HEK293 (cell line): Measurements from ENCODE around the gene FKBP10.
A peak's percentile ranks its signal among the peaks of the same experiment; 100 is the strongest.

Source experiments
- FEZF1 ChIP-seq: fragments of 450-650 bp; formaldehyde crosslinking; IDR thresholded peaks from 2 replicates; pipeline ENCODE4 v1.5.1; 2016; ENCODE audit warnings: missing biosample characterization, missing genetic modification characterization
- GLI4 ChIP-seq: fragments of 450-650 bp; formaldehyde crosslinking; IDR thresholded peaks from 2 replicates; pipeline ENCODE4 v1.5.1; 2016; ENCODE audit warnings: missing biosample characterization, missing genetic modification characterization
- KLF16 ChIP-seq: fragments of 450-650 bp; formaldehyde crosslinking; IDR thresholded peaks from 2 replicates; pipeline ENCODE4 v1.5.1; 2017; ENCODE audit warnings: missing biosample characterization, missing genetic modification characterization
- KLF7 ChIP-seq: fragments of 450-650 bp; formaldehyde crosslinking; IDR thresholded peaks from 2 replicates; pipeline ENCODE4 v1.5.1; 2016; ENCODE audit warnings: missing biosample characterization, missing genetic modification characterization, borderline replicate concordance
- SALL2 ChIP-seq: fragments of 450-650 bp; formaldehyde crosslinking; IDR thresholded peaks from 2 replicates; pipeline ENCODE4 v1.5.0; 2017; ENCODE audit warnings: missing biosample characterization, mild to moderate bottlenecking, missing genetic modification characterization, borderline replicate concordance
- SCRT1 ChIP-seq: fragments of 450-650 bp; formaldehyde crosslinking; IDR thresholded peaks from 2 replicates; pipeline ENCODE4 v1.5.1; 2016; ENCODE audit warnings: missing biosample characterization, missing genetic modification characterization, borderline replicate concordance
- ZBTB48 ChIP-seq: fragments of 450-650 bp; formaldehyde crosslinking; IDR thresholded peaks from 2 replicates; pipeline ENCODE4 v1.5.1; 2016; ENCODE audit warnings: missing biosample characterization, missing genetic modification characterization
- ZFHX2 ChIP-seq: fragments of 450-650 bp; formaldehyde crosslinking; conservative IDR thresholded peaks from 2 replicates; pipeline ENCODE4 v1.5.1; 2016; ENCODE audit warnings: missing biosample characterization, missing genetic modification characterization
- ZFP37 ChIP-seq: fragments of 450-650 bp; formaldehyde crosslinking; IDR thresholded peaks from 2 replicates; pipeline ENCODE4 v1.5.1; 2016; ENCODE audit warnings: missing biosample characterization, missing genetic modification characterization
- ZFP69B ChIP-seq: fragments of 450-650 bp; formaldehyde crosslinking; IDR thresholded peaks from 2 replicates; pipeline ENCODE4 v1.5.1; 2016; ENCODE audit warnings: missing biosample characterization, missing genetic modification characterization
- ZNF121 ChIP-seq: fragments of 450-650 bp; formaldehyde crosslinking; IDR thresholded peaks from 2 replicates; pipeline ENCODE4 v1.5.1; 2016; ENCODE audit warnings: missing biosample characterization, missing genetic modification characterization
- ZNF132 ChIP-seq: fragments of 450-650 bp; formaldehyde crosslinking; IDR thresholded peaks from 2 replicates; pipeline ENCODE4 v1.5.1; 2017; ENCODE audit warnings: missing biosample characterization, missing genetic modification characterization, borderline replicate concordance
- ZNF148 ChIP-seq: fragments of 450-650 bp; formaldehyde crosslinking; IDR thresholded peaks from 2 replicates; pipeline ENCODE4 v1.5.0; 2017; ENCODE audit warnings: missing biosample characterization, missing genetic modification characterization, borderline replicate concordance
- ZNF174 ChIP-seq: fragments of 450-650 bp; formaldehyde crosslinking; IDR thresholded peaks from 2 replicates; pipeline ENCODE4 v1.5.0; 2017; ENCODE audit warnings: missing biosample characterization, mild to moderate bottlenecking, missing genetic modification characterization
- ZNF214 ChIP-seq: fragments of 450-650 bp; formaldehyde crosslinking; IDR thresholded peaks from 2 replicates; pipeline ENCODE4 v1.5.1; 2017; ENCODE audit warnings: missing biosample characterization, mild to moderate bottlenecking, missing genetic modification characterization, borderline replicate concordance
- ZNF341 ChIP-seq: fragments of 450-650 bp; formaldehyde crosslinking; IDR thresholded peaks from 2 replicates; pipeline ENCODE4; 2016; ENCODE audit warnings: low read depth, missing biosample characterization, missing genetic modification characterization
- ZNF362 ChIP-seq: fragments of 450-650 bp; formaldehyde crosslinking; IDR thresholded peaks from 2 replicates; pipeline ENCODE4 v1.5.1; 2016; ENCODE audit warnings: missing biosample characterization, missing genetic modification characterization
- ZNF426 ChIP-seq: fragments of 450-650 bp; formaldehyde crosslinking; IDR thresholded peaks from 2 replicates; pipeline ENCODE4 v1.5.1; 2017; ENCODE audit warnings: missing biosample characterization, missing genetic modification characterization, mild to moderate bottlenecking, inconsistent platforms, moderate library complexity
- ZNF48 ChIP-seq: fragments of 450-650 bp; formaldehyde crosslinking; IDR thresholded peaks from 2 replicates; pipeline ENCODE4 v1.5.1; 2016; ENCODE audit warnings: missing biosample characterization, missing genetic modification characterization
- ZNF488 ChIP-seq: fragments of 450-650 bp; formaldehyde crosslinking; IDR thresholded peaks from 2 replicates; pipeline ENCODE4 v1.5.1; 2016; ENCODE audit warnings: missing biosample characterization, missing genetic modification characterization
- ZNF521 ChIP-seq: fragments of 450-650 bp; formaldehyde crosslinking; IDR thresholded peaks from 2 replicates; pipeline ENCODE4 v1.5.1; 2017; ENCODE audit warnings: missing biosample characterization, mild to moderate bottlenecking, missing genetic modification characterization
- ZNF558 ChIP-seq: fragments of 450-650 bp; formaldehyde crosslinking; IDR thresholded peaks from 2 replicates; pipeline ENCODE4 v1.5.1; 2016; ENCODE audit warnings: missing biosample characterization, missing genetic modification characterization
- ZNF561 ChIP-seq: fragments of 450-650 bp; IDR thresholded peaks from 2 replicates; pipeline ENCODE4 v1.5.1; 2018; ENCODE audit warnings: missing biosample characterization, missing genetic modification characterization, borderline replicate concordance
- ZNF580 ChIP-seq: fragments of 450-650 bp; formaldehyde crosslinking; IDR thresholded peaks from 2 replicates; pipeline ENCODE4 v1.5.1; 2016; ENCODE audit warnings: missing biosample characterization, missing genetic modification characterization
- ZNF596 ChIP-seq: fragments of 450-650 bp; IDR thresholded peaks from 2 replicates; pipeline ENCODE4 v1.5.0; 2018; ENCODE audit warnings: missing biosample characterization, mild to moderate bottlenecking, missing genetic modification characterization, moderate library complexity
- ZNF624 ChIP-seq: fragments of 450-650 bp; formaldehyde crosslinking; IDR thresholded peaks from 2 replicates; pipeline ENCODE4 v1.5.1; 2017; ENCODE audit warnings: missing biosample characterization, missing genetic modification characterization
- ZNF626 ChIP-seq: fragments of 450-650 bp; sonication (Bioruptor Pico); formaldehyde crosslinking; IDR thresholded peaks from 2 replicates; pipeline ENCODE4 v1.5.1; 2018; ENCODE audit warnings: missing biosample characterization, missing genetic modification characterization, inconsistent platforms
- ZNF677 ChIP-seq: fragments of 450-650 bp; IDR thresholded peaks from 2 replicates; pipeline ENCODE4 v1.5.0; 2018; ENCODE audit warnings: missing biosample characterization, mild to moderate bottlenecking, missing genetic modification characterization, moderate library complexity
- ZNF768 ChIP-seq: fragments of 450-650 bp; formaldehyde crosslinking; IDR thresholded peaks from 2 replicates; pipeline ENCODE4 v1.5.1; 2018; ENCODE audit warnings: missing biosample characterization, mild to moderate bottlenecking, missing genetic modification characterization
- ZNF785 ChIP-seq: fragments of 450-650 bp; formaldehyde crosslinking; IDR thresholded peaks from 2 replicates; pipeline ENCODE4 v1.5.1; 2016; ENCODE audit warnings: missing biosample characterization, missing genetic modification characterization
- TF ChIP-seq, protein P1 (sequence below): fragments of 450-650 bp; formaldehyde crosslinking; IDR thresholded peaks from 2 replicates; pipeline ENCODE4 v1.5.1; 2016; ENCODE audit warnings: missing biosample characterization, missing genetic modification characterization
- TF ChIP-seq, protein P2 (sequence below): fragments of 450-650 bp; formaldehyde crosslinking; IDR thresholded peaks from 2 replicates; pipeline ENCODE4 v1.5.1; 2016; ENCODE audit warnings: missing biosample characterization, missing genetic modification characterization

FKBP10 gene

DNA sequence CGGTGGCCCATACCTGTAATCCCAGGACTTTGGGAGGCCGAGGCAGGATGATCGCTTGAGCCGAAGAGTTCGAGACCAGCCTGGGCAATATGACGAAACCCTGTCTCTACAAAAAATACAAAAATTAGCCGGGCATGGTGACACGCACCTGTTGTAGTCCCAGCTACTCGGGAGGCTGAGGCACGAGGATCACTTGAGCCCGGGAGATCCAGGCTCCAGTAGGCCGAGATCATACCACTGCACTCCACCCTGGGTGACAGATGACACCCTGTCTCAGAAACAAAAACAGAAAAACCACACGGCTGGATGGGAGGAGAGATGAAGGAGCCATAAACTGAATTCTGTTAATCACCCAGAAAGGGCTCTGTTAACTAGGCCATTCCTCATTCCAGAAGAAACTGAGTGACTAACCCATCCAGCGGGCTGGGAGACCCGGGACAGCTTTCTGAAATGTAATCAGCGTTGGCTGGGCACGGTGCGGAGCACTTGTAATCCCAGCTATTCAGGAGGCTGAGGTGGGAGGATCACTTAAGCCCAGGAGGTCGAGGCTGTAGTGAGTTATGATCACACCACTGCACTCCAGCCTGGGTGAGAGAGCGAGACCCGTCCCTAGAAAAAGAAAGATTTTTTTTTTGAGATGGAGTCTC lies 23.9 kb downstream of the FKBP10 start (continued):
- no peak for TF ChIP-seq ZNF426 (tag by site-specific recombination)
- TF ChIP-seq GLI4 (tag by site-specific recombination) = 0 out of 2 replicates have a peak, but pooled peaks have one; percentile 20
- TF ChIP-seq ZNF768 (tag by site-specific recombination) = no peak
- TF ChIP-seq ZFP37 (tag by site-specific recombination) = no peak
- no peak for TF ChIP-seq ZNF624
- no peak for TF ChIP-seq ZNF580
- TF ChIP-seq ZNF48 (tag by site-specific recombination) = no peak
- no peak for TF ChIP-seq ZNF174
- no peak for TF ChIP-seq ZNF521 (tag by site-specific recombination)
- TF ChIP-seq ZNF677 (tag by site-specific recombination) = no peak
- no peak for TF ChIP-seq ZNF148 (tag by site-specific recombination)
- TF ChIP-seq SCRT1 (tag by site-specific recombination) = peak; percentile 80
- no peak for TF ChIP-seq KLF16 (tag by site-specific recombination)
- TF ChIP-seq, protein P1, sequence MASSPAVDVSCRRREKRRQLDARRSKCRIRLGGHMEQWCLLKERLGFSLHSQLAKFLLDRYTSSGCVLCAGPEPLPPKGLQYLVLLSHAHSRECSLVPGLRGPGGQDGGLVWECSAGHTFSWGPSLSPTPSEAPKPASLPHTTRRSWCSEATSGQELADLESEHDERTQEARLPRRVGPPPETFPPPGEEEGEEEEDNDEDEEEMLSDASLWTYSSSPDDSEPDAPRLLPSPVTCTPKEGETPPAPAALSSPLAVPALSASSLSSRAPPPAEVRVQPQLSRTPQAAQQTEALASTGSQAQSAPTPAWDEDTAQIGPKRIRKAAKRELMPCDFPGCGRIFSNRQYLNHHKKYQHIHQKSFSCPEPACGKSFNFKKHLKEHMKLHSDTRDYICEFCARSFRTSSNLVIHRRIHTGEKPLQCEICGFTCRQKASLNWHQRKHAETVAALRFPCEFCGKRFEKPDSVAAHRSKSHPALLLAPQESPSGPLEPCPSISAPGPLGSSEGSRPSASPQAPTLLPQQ (tag by site-specific recombination) = no peak
- TF ChIP-seq ZFP69B (tag by site-specific recombination) = 0 out of 2 replicates have a peak, but pooled peaks have one; percentile 47
- no peak for TF ChIP-seq ZNF488 (tag by site-specific recombination)
- TF ChIP-seq, protein P2, sequence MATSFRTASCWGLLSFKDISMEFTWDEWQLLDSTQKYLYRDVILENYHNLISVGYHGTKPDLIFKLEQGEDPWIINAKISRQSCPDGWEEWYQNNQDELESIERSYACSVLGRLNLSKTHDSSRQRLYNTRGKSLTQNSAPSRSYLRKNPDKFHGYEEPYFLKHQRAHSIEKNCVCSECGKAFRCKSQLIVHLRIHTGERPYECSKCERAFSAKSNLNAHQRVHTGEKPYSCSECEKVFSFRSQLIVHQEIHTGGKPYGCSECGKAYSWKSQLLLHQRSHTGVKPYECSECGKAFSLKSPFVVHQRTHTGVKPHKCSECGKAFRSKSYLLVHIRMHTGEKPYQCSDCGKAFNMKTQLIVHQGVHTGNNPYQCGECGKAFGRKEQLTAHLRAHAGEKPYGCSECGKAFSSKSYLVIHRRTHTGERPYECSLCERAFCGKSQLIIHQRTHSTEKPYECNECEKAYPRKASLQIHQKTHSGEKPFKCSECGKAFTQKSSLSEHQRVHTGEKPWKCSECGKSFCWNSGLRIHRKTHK (tag by site-specific recombination) = no peak
- TF ChIP-seq ZFHX2 (tag by site-specific recombination) = no peak
- TF ChIP-seq ZNF362 (tag by site-specific recombination) = no peak
- TF ChIP-seq ZNF561 (tag by site-specific recombination) = no peak
- no peak for TF ChIP-seq ZNF121
- no peak for TF ChIP-seq ZNF596
- TF ChIP-seq ZNF626 (tag by site-specific recombination) = no peak
- no peak for TF ChIP-seq FEZF1 (tag by site-specific recombination)
- no peak for TF ChIP-seq SALL2 (tag by site-specific recombination)
- no peak for TF ChIP-seq ZBTB48 (tag by site-specific recombination)
- TF ChIP-seq ZNF785 (tag by site-specific recombination) = no peak
- TF ChIP-seq ZNF214 (tag by site-specific recombination) = no peak
- no peak for TF ChIP-seq ZNF341
- TF ChIP-seq ZNF558 (tag by site-specific recombination) = no peak
- no peak for TF ChIP-seq ZNF132 (tag by site-specific recombination)
- no peak for TF ChIP-seq KLF7
